ENCODE results near the gene MAP3K7.

The MAP3K7 gene

DNA sequence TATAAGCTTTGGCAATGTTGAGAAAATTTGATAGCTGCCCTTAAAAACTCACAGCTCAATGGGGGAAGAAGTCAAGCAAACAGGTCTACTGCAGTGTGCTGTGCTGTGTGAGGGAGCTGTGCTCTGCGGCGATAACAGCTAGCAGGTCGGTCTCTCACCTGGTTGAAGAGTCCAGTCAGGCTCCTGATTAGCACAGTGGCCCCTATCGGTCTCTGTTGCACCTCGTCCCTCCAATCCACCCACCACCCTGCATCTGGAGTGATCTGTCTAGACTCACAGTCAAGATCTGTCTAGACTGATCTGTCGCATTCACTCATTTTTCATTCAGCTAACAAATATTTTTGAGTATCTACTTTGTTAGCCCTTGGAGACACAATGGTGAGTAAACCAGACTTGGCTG is 94.1 kb downstream of the MAP3K7 start:
- Mint-ChIP-seq H3K27me3 (ENCODE audit: low read depth) (peaks cover 23% of the 10 kb centered on the region), H3K4me1 (ENCODE audit: low read depth) (peaks cover 13% of the 10 kb centered on the region), H3K27ac (no peak overlapping the region), H3K4me3 (no peak overlapping the region), H3K36me3 (ENCODE audit: low read depth) (peaks cover 4% of the 10 kb centered on the region), H3K9me3 (no peaks in the 10 kb centered on the region)

DNA sequence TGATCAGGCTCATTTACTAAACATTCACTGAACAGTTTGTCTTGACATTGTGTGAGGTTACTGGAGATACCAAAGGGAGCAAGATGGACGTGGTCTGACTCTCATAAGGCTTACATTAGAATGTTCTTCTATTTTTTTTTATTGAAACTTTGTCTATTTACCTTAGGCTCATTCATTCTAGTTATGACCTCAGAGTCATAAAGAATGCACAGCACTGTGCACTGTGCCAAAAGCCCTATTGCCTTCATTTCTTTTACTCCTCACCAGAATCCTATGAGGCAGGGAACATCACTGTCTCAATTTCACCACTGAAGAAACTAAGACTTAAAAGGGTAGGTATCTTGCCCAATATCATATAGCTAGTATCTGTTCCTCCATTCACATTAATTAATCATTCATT is 94.5 kb downstream of the MAP3K7 start:
- no peak overlapping the region for H3K4me3 Mint-ChIP-seq
- no peak overlapping the region for H3K27ac Mint-ChIP-seq
- H3K9me3 Mint-ChIP-seq, result no peaks in the 10 kb centered on the region
- H3K4me1 Mint-ChIP-seq (ENCODE audit: low read depth), result peaks cover 14% of the 10 kb centered on the region
- peaks cover 25% of the 10 kb centered on the region for H3K27me3 Mint-ChIP-seq (ENCODE audit: low read depth)
- H3K36me3 Mint-ChIP-seq (ENCODE audit: low read depth), result peaks cover 4% of the 10 kb centered on the region

DNA sequence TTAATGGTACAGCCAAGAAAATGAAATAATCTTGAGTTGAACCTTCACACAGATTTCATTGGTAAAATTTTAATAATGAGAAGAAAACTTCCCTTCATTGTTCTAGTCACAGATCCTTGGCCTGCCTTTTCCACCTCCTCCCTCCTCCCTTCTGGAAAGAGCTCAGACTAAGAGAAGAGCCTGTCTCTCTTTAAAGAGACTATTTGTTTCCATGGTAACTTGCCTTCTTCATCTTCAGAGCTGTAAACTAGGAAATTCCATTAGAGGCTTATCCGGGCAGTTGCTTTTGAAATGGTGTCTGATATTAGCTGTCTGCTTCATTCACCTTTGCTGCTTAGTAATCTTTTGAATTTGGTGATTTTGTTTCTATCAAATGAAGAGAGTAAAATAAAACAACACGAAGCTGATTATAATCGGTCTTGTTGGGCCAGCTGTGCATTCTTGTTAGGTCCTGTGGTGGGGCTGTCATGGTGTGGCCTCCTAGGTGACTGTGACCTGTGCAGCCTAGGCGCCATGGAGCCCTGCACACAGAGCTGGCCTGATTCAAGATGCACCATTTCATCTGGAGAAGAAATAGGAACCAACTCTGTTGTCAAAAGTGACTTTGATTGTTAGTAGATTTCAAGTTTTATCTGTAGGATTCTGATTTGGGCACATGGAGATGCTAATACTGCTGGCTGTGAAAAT is 96.7 kb downstream of the MAP3K7 start:
- peaks cover 27% of the 10 kb centered on the region for H3K27me3 Mint-ChIP-seq (ENCODE audit: low read depth)

GRCh38 chr6:90488816-90489215 is 98.1 kb downstream of the MAP3K7 start:
- Mint-ChIP-seq H3K27ac (no peak overlapping the region), H3K4me3 (no peak overlapping the region), H3K27me3 (ENCODE audit: low read depth) (peaks cover 22% of the 10 kb centered on the region), H3K36me3 (ENCODE audit: low read depth) (peaks cover 6% of the 10 kb centered on the region), H3K9me3 (peaks cover 13% of the 10 kb centered on the region), H3K4me1 (ENCODE audit: low read depth) (peaks cover 20% of the 10 kb centered on the region)

More for the DNA sequence above, 96.7 kb downstream of the MAP3K7 start:
- Mint-ChIP-seq H3K4me1 (ENCODE audit: low read depth) (peaks cover 21% of the 10 kb centered on the region), H3K9me3 (peaks cover 13% of the 10 kb centered on the region), H3K36me3 (ENCODE audit: low read depth) (peaks cover 7% of the 10 kb centered on the region), H3K27ac (no peak overlapping the region), H3K4me3 (no peak overlapping the region)

- peaks cover 13% of the 10 kb centered on the region for H3K9me3 Mint-ChIP-seq
- H3K4me3 Mint-ChIP-seq, result no peak overlapping the region
- no peak overlapping the region for H3K27ac Mint-ChIP-seq
- peaks cover 8% of the 10 kb centered on the region for H3K4me1 Mint-ChIP-seq (ENCODE audit: low read depth)
- peaks cover 13% of the 10 kb centered on the region for H3K27me3 Mint-ChIP-seq (ENCODE audit: low read depth)
- H3K36me3 Mint-ChIP-seq (ENCODE audit: low read depth), result peaks cover 4% of the 10 kb centered on the region
Observed at GRCh38 chr6:90485635-90486277, 101.1 kb downstream of the MAP3K7 start.

- no peak overlapping the region for H3K4me3 Mint-ChIP-seq
- peaks cover 8% of the 10 kb centered on the region for H3K4me1 Mint-ChIP-seq (ENCODE audit: low read depth)
- peaks cover 10% of the 10 kb centered on the region for H3K27me3 Mint-ChIP-seq (ENCODE audit: low read depth)
- no peak overlapping the region for H3K27ac Mint-ChIP-seq
- H3K36me3 Mint-ChIP-seq (ENCODE audit: low read depth), result peaks cover 4% of the 10 kb centered on the region
- peaks cover 13% of the 10 kb centered on the region for H3K9me3 Mint-ChIP-seq
Observed at GRCh38 chr6:90484903-90485302, 102.0 kb downstream of the MAP3K7 start.

DNA sequence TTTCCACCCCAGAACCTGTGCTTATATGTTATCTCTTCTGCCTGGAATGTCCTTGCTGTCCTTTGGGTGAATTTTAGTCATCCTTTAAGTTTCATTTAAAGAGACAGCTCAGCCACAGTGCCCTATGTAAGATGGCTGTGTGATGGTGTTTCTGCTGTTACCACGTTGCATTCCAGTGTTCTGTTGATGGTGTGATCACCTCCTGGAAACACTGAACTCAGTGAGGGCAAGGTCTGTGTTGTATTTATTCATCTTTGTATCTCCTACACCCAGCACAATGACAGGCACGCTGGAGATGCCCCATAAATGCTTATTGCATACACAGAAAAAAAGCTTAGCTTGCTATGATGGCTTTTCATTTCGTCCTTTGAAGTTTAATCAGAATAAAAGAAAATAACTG is 102.5 kb downstream of the MAP3K7 start:
- H3K4me1 Mint-ChIP-seq (ENCODE audit: low read depth), result peaks cover 10% of the 10 kb centered on the region
- H3K27me3 Mint-ChIP-seq (ENCODE audit: low read depth), result peaks cover 10% of the 10 kb centered on the region
- peaks cover 13% of the 10 kb centered on the region for H3K9me3 Mint-ChIP-seq
- no peak overlapping the region for H3K27ac Mint-ChIP-seq
- H3K4me3 Mint-ChIP-seq, result no peak overlapping the region
- peaks cover 4% of the 10 kb centered on the region for H3K36me3 Mint-ChIP-seq (ENCODE audit: low read depth)

DNA sequence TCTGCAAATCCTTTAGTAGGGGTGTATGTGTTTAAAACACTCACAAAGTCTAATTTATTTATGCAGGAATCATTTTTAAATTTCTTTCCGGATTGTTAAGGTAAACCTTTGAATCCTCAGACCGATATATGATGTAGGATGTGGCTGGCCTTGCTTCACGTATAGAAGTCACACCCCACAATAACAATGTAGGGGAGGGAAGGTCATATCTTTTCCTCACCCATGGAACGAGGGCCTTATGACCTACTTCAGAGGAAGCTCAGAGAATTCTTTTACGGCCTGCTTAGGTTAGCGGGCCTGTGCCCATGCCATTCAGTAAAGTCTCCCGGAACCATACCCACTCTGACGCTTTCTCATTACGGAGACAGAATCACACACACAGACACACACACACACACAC is 102.9 kb downstream of the MAP3K7 start:
- H3K36me3 Mint-ChIP-seq (ENCODE audit: low read depth), result peaks cover 4% of the 10 kb centered on the region
- H3K27me3 Mint-ChIP-seq (ENCODE audit: low read depth), result peaks cover 10% of the 10 kb centered on the region
- H3K9me3 Mint-ChIP-seq, result peaks cover 13% of the 10 kb centered on the region
- H3K4me3 Mint-ChIP-seq, result no peak overlapping the region
- peaks cover 14% of the 10 kb centered on the region for H3K4me1 Mint-ChIP-seq (ENCODE audit: low read depth)
- no peak overlapping the region for H3K27ac Mint-ChIP-seq

GRCh38 chr6:90483116-90483839 is 103.6 kb downstream of the MAP3K7 start:
- H3K36me3 Mint-ChIP-seq (ENCODE audit: low read depth), result peaks cover 4% of the 10 kb centered on the region
- peaks cover 13% of the 10 kb centered on the region for H3K9me3 Mint-ChIP-seq
- H3K27me3 Mint-ChIP-seq (ENCODE audit: low read depth), result peaks cover 10% of the 10 kb centered on the region
- H3K27ac Mint-ChIP-seq, result no peak overlapping the region
- H3K4me1 Mint-ChIP-seq (ENCODE audit: low read depth), result peaks cover 20% of the 10 kb centered on the region
- H3K4me3 Mint-ChIP-seq, result no peak overlapping the region

DNA sequence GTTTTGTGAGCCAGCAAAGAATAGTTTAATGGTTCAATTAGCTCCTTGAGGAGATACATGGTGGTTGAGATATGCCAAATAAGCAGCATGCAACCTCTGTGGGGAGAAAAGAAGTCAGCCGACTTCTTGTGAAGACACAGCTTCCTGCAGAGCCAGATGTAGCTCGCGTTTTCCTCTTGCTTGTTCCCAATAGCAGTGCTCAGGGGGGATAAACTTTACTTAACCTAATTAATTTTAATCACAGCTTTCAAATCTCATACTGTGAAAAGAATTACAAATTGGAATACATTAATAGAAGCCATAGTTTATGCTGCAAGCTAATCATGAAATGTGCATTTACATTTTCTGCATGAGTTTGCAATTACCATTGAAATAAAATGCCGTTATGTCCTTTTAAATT is 106.2 kb downstream of the MAP3K7 start:
- H3K27me3 Mint-ChIP-seq (ENCODE audit: low read depth), result peaks cover 2% of the 10 kb centered on the region

GRCh38 chr6:90479603-90479926 is 107.3 kb downstream of the MAP3K7 start:
- H3K4me1 Mint-ChIP-seq (ENCODE audit: low read depth), result peaks cover 42% of the 10 kb centered on the region
- H3K36me3 Mint-ChIP-seq (ENCODE audit: low read depth), result no peaks in the 10 kb centered on the region
- H3K27ac Mint-ChIP-seq, result no peak overlapping the region
- H3K27me3 Mint-ChIP-seq (ENCODE audit: low read depth), result no peaks in the 10 kb centered on the region
- H3K4me3 Mint-ChIP-seq, result no peak overlapping the region
- no peaks in the 10 kb centered on the region for H3K9me3 Mint-ChIP-seq

More for the DNA sequence above, 106.2 kb downstream of the MAP3K7 start:
- no peak overlapping the region for H3K4me3 Mint-ChIP-seq
- no peaks in the 10 kb centered on the region for H3K36me3 Mint-ChIP-seq (ENCODE audit: low read depth)
- H3K27ac Mint-ChIP-seq, result no peak overlapping the region
- H3K9me3 Mint-ChIP-seq, result peaks cover 2% of the 10 kb centered on the region
- H3K4me1 Mint-ChIP-seq (ENCODE audit: low read depth), result peaks cover 34% of the 10 kb centered on the region

DNA sequence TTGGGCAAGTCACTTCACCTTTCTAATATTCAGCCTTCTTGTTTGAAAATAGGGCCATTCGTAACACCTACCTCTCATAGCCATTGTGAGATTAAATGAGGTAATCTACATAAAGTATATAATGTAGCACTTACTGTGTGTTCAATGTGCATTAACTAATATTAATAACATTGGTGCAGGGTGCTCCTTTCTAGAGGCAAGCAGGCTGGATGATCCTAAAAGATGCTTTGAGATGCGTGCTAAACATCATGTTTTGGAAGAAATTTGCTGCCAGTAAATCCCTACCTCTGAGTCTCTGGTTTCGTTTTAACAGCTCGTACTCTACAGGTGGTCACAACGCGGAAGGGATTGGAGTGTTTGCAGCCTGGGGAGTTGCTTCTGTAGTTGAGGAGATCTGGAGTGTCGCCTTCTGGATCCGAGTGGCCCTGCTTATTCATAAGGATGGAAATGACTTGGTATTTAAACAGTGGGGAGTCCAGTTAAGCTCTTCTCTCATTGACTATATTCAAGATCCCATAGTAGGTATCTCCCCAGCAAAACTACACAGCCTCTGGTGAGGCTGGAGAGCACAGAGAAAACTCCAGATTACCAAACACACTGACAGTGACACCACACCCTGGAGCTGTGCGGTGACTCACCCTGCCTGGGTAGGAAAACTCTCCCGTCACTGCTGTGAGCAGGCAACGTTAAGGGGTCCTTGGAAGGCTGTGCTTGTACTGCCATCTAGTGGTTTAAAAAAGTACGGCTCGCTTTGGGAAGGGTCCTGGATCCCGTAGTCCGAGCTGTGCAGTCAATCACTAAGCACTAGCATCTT is 107.9 kb downstream of the MAP3K7 start:
- peaks cover 48% of the 10 kb centered on the region for H3K4me1 Mint-ChIP-seq (ENCODE audit: low read depth)
- no peaks in the 10 kb centered on the region for H3K27me3 Mint-ChIP-seq (ENCODE audit: low read depth)
- peak overlapping the region; percentile 46 for H3K27ac Mint-ChIP-seq
- no peak overlapping the region for H3K4me3 Mint-ChIP-seq
- no peaks in the 10 kb centered on the region for H3K36me3 Mint-ChIP-seq (ENCODE audit: low read depth)
- no peaks in the 10 kb centered on the region for H3K9me3 Mint-ChIP-seq

- Mint-ChIP-seq H3K4me3 (no peak overlapping the region), H3K27ac (no peak overlapping the region), H3K36me3 (ENCODE audit: low read depth) (no peaks in the 10 kb centered on the region), H3K4me1 (ENCODE audit: low read depth) (peaks cover 55% of the 10 kb centered on the region), H3K9me3 (no peaks in the 10 kb centered on the region), H3K27me3 (ENCODE audit: low read depth) (no peaks in the 10 kb centered on the region)
Observed at GRCh38 chr6:90478278-90478677, 108.6 kb downstream of the MAP3K7 start.

- Mint-ChIP-seq H3K9me3 (no peaks in the 10 kb centered on the region), H3K4me3 (no peak overlapping the region), H3K27me3 (ENCODE audit: low read depth) (no peaks in the 10 kb centered on the region), H3K4me1 (ENCODE audit: low read depth) (peaks cover 61% of the 10 kb centered on the region), H3K27ac (peak overlapping the region; percentile 22), H3K36me3 (ENCODE audit: low read depth) (no peaks in the 10 kb centered on the region)
Observed at GRCh38 chr6:90477366-90477765, 109.5 kb downstream of the MAP3K7 start.

Data from T-helper 1 cell treated with Interleukin-12 subunit alpha and Interleukin-12 subunit beta and Interleukin-4 antibody, amounts not matched to agents 30 μg/mL and 1 μg/mL, for 36 hours (primary cell).